Nephron progenitor cell (in vitro differentiated cells): ENCODE results near the gene GFRA3.
"Not testable (repeated sequence)": the region's sequence is repeated elsewhere in the genome, so short reads cannot be mapped to it uniquely, and the experiment has no call there.

Source experiments
- DNase-seq: peaks from one replicate; pipeline ENCODE4 v3.0.0; 2021
- H3K27ac Mint-ChIP-seq: 2 replicates; pipeline ENCODE4 v1.8.0; 2021; ENCODE audit warnings: mild to moderate bottlenecking, moderate library complexity, mixed read lengths
- H3K27me3 Mint-ChIP-seq: 2 replicates; pipeline ENCODE4 v1.8.0; 2021; ENCODE audit warnings: mild to moderate bottlenecking, low read depth, mixed read lengths; ENCODE audit not compliant: poor library complexity
- H3K36me3 Mint-ChIP-seq: 2 replicates; pipeline ENCODE4 v1.8.0; 2021; ENCODE audit warnings: low read depth, mixed read lengths
- H3K4me1 Mint-ChIP-seq: 2 replicates; pipeline ENCODE4 v1.8.0; 2021; ENCODE audit warnings: mixed read lengths
- H3K4me3 Mint-ChIP-seq: 2 replicates; pipeline ENCODE4 v1.8.0; 2021; ENCODE audit warnings: mild to moderate bottlenecking, moderate library complexity, mixed read lengths
- H3K9me3 Mint-ChIP-seq: 2 replicates; pipeline ENCODE4 v1.8.0; 2021; ENCODE audit warnings: mild to moderate bottlenecking, moderate library complexity, mixed read lengths
- TF ChIP-seq, protein P1 (sequence below): fragments of 200-600 bp; sonication (generic); IDR thresholded peaks from 2 replicates; pipeline ENCODE4 v1.5.0; 2021; ENCODE audit warnings: antibody characterized with exemption

GFRA3 gene

DNA sequence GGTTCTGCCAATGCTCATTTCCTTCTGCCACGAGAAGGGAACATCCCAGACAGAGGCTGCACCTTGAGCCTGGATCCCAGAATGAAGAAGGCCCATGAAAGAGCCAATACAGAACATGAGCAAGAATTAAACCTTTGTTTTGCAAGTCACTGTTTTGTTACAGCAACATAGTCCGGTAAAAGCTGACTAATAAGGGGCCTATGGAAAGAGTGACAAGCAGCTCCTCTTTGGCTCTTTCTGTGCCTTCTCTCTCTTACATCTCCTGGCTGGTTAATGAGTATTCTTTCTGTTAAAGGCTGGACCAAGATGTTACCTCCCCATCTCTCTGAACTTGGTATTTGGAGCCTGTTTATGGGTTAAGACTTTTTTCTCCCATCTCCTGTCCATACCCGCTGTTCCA, 10.8 kb downstream of the GFRA3 start:
- Mint-ChIP-seq H3K4me1 (no peaks in the 10 kb centered on the region), H3K9me3 (no peaks in the 10 kb centered on the region), H3K27me3 (peaks cover 34% of the 10 kb centered on the region), H3K4me3 (no peak overlapping the region), H3K27ac (no peak overlapping the region), H3K36me3 (no peaks in the 10 kb centered on the region)
- DNase-seq = no peak
- TF ChIP-seq, protein P1, sequence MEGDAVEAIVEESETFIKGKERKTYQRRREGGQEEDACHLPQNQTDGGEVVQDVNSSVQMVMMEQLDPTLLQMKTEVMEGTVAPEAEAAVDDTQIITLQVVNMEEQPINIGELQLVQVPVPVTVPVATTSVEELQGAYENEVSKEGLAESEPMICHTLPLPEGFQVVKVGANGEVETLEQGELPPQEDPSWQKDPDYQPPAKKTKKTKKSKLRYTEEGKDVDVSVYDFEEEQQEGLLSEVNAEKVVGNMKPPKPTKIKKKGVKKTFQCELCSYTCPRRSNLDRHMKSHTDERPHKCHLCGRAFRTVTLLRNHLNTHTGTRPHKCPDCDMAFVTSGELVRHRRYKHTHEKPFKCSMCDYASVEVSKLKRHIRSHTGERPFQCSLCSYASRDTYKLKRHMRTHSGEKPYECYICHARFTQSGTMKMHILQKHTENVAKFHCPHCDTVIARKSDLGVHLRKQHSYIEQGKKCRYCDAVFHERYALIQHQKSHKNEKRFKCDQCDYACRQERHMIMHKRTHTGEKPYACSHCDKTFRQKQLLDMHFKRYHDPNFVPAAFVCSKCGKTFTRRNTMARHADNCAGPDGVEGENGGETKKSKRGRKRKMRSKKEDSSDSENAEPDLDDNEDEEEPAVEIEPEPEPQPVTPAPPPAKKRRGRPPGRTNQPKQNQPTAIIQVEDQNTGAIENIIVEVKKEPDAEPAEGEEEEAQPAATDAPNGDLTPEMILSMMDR = no peak

DNA sequence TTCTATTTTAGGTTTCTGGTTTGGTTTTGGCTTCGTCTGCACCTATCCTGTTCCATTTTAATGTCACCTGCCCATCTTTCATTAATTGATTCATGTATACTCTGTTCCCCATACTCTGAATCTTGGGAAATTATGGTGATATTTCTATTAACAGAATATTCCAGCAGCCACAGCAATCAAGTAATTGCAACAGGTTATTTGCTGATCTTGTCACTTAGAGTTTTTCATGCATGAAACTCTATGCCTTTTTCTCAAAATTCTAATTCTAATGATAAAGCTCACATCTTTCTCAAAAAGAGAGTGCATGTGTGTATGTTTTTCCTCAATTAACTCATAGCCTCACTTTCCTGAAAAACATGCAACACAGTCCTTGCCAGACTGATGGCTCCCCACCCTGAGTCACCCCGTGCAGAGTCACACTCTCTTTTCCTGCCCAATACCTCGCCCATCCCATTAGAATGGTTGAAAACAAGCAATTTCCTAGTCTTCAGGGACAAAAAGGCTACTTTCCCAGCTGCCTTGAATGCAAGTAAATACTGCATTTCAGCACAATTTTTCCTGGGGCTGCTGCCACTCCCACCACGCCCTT, 15.6 kb downstream of the GFRA3 start:
- Mint-ChIP-seq H3K27ac (no peak overlapping the region), H3K4me3 (no peak overlapping the region), H3K9me3 (no peaks in the 10 kb centered on the region), H3K36me3 (no peaks in the 10 kb centered on the region), H3K27me3 (peaks cover 21% of the 10 kb centered on the region), H3K4me1 (no peaks in the 10 kb centered on the region)
- TF ChIP-seq, protein P1 = no peak
- no peak for DNase-seq

DNA sequence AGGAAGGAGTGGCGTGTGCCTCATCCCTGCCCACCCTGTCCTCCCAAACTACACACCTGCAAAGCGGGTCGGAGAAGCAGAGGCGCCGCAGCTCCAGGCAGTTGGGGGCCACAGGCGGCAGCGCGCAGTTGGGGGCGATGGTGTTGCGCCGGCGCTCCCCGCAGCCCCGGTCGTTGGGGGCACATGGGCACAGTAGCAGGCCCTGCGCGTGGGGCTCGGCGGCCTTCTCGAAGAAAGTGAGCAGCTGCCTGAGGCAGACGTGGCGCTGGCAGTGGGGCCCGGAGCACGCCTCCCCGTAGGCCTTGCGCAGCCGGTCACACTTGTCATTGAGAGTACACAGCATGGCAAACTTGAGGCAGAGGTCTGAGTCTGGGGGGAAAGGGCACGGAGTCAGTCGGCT, 16.8 kb downstream of the GFRA3 start:
- no peak overlapping the region for H3K27ac Mint-ChIP-seq
- DNase-seq = no peak
- no peaks in the 10 kb centered on the region for H3K36me3 Mint-ChIP-seq
- TF ChIP-seq, protein P1 = no peak
- H3K27me3 Mint-ChIP-seq = peaks cover 19% of the 10 kb centered on the region
- H3K9me3 Mint-ChIP-seq = no peaks in the 10 kb centered on the region
- H3K4me1 Mint-ChIP-seq = no peaks in the 10 kb centered on the region
- H3K4me3 Mint-ChIP-seq = no peak overlapping the region

DNA sequence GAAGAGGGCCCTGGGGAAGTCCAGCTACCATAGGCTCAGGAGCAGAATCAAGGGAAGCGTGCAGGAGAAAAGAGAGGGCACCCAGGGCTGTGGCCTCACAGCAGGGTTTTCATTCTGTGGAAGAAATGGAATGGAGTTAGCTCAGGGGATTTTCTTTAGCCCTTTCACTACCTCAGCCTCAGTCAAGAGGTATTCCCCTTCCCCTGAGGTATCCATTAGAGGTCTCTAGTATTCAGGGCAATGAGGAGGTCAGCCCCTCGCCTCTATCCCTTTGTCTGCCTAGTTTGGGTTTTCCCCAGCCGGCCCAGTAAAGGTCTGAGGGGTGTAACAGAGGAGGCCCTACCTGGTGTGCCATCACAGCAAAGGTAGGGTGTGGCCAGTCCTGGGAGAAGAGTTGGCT, 21.5 kb downstream of the GFRA3 start:
- no peak for DNase-seq
- Mint-ChIP-seq H3K27me3 (peaks cover 17% of the 10 kb centered on the region), H3K36me3 (no peaks in the 10 kb centered on the region), H3K4me3 (no peak overlapping the region), H3K4me1 (no peaks in the 10 kb centered on the region), H3K27ac (no peak overlapping the region), H3K9me3 (no peaks in the 10 kb centered on the region)
- TF ChIP-seq, protein P1 = no peak

DNA sequence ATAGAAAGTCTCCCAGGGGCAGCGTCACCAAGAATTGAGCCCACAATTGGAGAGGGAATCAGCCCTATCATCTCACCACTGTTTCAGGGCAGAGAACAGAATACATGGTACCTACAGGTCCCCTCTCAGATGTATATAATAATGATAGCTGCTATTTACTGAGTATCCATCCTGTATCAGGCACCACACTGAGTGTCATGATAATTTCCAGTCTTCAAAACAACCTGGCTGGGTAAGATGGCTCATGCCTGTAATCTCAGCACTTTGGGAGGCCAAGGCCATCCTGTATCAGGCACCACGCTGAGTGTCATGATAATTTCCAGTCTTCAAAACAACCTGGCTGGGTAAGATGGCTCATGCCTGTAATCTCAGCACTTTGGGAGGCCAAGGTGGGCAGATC, 26.6 kb downstream of the GFRA3 start:
- not testable (repeated sequence) for H3K4me3 Mint-ChIP-seq, H3K27ac Mint-ChIP-seq, H3K36me3 Mint-ChIP-seq, H3K9me3 Mint-ChIP-seq, DNase-seq
- Mint-ChIP-seq H3K4me1 (peaks cover 39% of the 10 kb centered on the region), H3K27me3 (peaks cover 24% of the 10 kb centered on the region)

DNA sequence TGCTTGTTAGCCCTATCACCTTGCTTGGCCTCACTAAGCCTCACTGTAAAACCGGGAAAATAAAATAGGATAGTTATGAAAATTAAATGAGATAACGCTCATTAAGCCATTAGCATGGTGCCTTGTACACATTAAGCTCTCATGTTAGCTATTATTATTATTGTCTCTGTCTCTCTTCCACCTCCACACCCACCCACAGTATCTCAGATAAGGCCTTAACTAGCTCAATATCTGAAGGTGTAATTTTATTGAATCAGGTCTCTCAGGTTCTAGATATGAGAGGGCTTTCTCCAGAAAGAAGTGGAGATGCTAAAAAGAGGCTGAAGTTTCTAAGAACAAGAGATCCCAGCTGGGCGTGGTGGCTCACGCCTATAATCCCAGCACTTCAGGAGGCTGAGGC, 27.6 kb downstream of the GFRA3 start:
- Mint-ChIP-seq H3K9me3 (no peaks in the 10 kb centered on the region), H3K4me1 (peaks cover 46% of the 10 kb centered on the region), H3K27ac (peak overlapping the region; percentile 92)

More for the DNA sequence above, 27.6 kb downstream of the GFRA3 start:
- no peak for DNase-seq
- Mint-ChIP-seq H3K27me3 (peaks cover 24% of the 10 kb centered on the region), H3K36me3 (no peaks in the 10 kb centered on the region), H3K4me3 (no peak overlapping the region)
- TF ChIP-seq, protein P1 = no peak
